ENCODE measurements around the gene SLC9A5.

The SLC9A5 gene

GRCh38 chr16:67268136-67268579, 19.4 kb downstream of the SLC9A5 start:
- DNase-seq (ENCODE audit: insufficient read length, low spot score) (no peak), FAIRE-seq (peak; percentile 65)
- TF ChIP-seq POLR2A (IDR thresholded peaks at IDR 0.05; ENCODE audit: low read depth, low read length) = no peak

- FAIRE-seq (no peak), DNase-seq (ENCODE audit: insufficient read length, low spot score) (no peak)
- no peak for TF ChIP-seq POLR2A (IDR thresholded peaks at IDR 0.05; ENCODE audit: low read depth, low read length)
Observed at GRCh38 chr16:67269766-67270165, 21.0 kb downstream of the SLC9A5 start.

- DNase-seq (ENCODE audit: insufficient read length, low spot score) (no peak), FAIRE-seq (no peak)
- no peak for TF ChIP-seq POLR2A (IDR thresholded peaks at IDR 0.05; ENCODE audit: low read depth, low read length)
Observed at GRCh38 chr16:67270931-67271338, 22.2 kb downstream of the SLC9A5 start.

- no peak for TF ChIP-seq POLR2A (IDR thresholded peaks at IDR 0.05; ENCODE audit: low read depth, low read length)
- no peak for FAIRE-seq
- DNase-seq (ENCODE audit: insufficient read length, low spot score) = no peak
Observed at GRCh38 chr16:67271446-67271845, 22.7 kb downstream of the SLC9A5 start.

- no peak for TF ChIP-seq POLR2A (IDR thresholded peaks at IDR 0.05; ENCODE audit: low read depth, low read length)
- DNase-seq (ENCODE audit: insufficient read length, low spot score) (no peak), FAIRE-seq (no peak)
Observed at GRCh38 chr16:67275321-67275720, 26.5 kb downstream of the SLC9A5 start.

- peak; percentile 94 for FAIRE-seq
- TF ChIP-seq POLR2A (IDR thresholded peaks at IDR 0.05; ENCODE audit: low read depth, low read length) = no peak
- peak; percentile 98 for DNase-seq (ENCODE audit: insufficient read length, low spot score)
Observed at GRCh38 chr16:67277294-67277998, 28.7 kb downstream of the SLC9A5 start.

GRCh38 chr16:67277999-67278772, 29.4 kb downstream of the SLC9A5 start:
- FAIRE-seq (no peak), DNase-seq (ENCODE audit: insufficient read length, low spot score) (peak; percentile 81)
- TF ChIP-seq POLR2A (IDR thresholded peaks at IDR 0.05; ENCODE audit: low read depth, low read length) = no peak

- TF ChIP-seq POLR2A (IDR thresholded peaks at IDR 0.05; ENCODE audit: low read depth, low read length) = no peak
- FAIRE-seq (no peak), DNase-seq (ENCODE audit: insufficient read length, low spot score) (no peak)
Observed at GRCh38 chr16:67278773-67279295, 30.1 kb downstream of the SLC9A5 start.

- FAIRE-seq (no peak), DNase-seq (ENCODE audit: insufficient read length, low spot score) (no peak)
- TF ChIP-seq POLR2A (IDR thresholded peaks at IDR 0.05; ENCODE audit: low read depth, low read length) = no peak
Observed at GRCh38 chr16:67279296-67280089, 30.7 kb downstream of the SLC9A5 start, which contains the start of gene PLEKHG4. TSS of gene PLEKHG4 (plus strand) at chr16:67279532. CDS start at chr16:67280045, 513 bp downstream.

GRCh38 chr16:67280090-67281015, 31.6 kb downstream of the SLC9A5 start:
- FAIRE-seq = no peak
- DNase-seq (ENCODE audit: insufficient read length, low spot score) = no peak
- no peak for TF ChIP-seq POLR2A (IDR thresholded peaks at IDR 0.05; ENCODE audit: low read depth, low read length)

GRCh38 chr16:67281536-67282446, 33.0 kb downstream of the SLC9A5 start:
- no peak for DNase-seq (ENCODE audit: insufficient read length, low spot score)
- TF ChIP-seq POLR2A (IDR thresholded peaks at IDR 0.05; ENCODE audit: low read depth, low read length) = no peak
- no peak for FAIRE-seq

- no peak for FAIRE-seq
- no peak for TF ChIP-seq POLR2A (IDR thresholded peaks at IDR 0.05; ENCODE audit: low read depth, low read length)
- no peak for DNase-seq (ENCODE audit: insufficient read length, low spot score)
Observed at GRCh38 chr16:67282447-67282805, 33.6 kb downstream of the SLC9A5 start.
